ENCODE data around the gene NKX1-2. TPM values are rescaled to one million over a fixed set of nuclear protein-coding genes. Genes with fewer than 3 reads are reported as not detected.

NKX1-2 gene
- total RNA-seq, 1 experiment from 2014 or later = 5.6 TPM

GRCh38 chr10:124401633-124402032 is 48.2 kb downstream of the NKX1-2 start:
- in situ Hi-C loops (cut with HindIII; ENCODE audit: low pct_unique_long_range_greater_than_20kb, low sequenced_read_pairs) = no loop called here
- DNase-seq (ENCODE audit: low read depth, low spot score) = no peak

Other genes starting within 250 kb of the NKX1-2 start
- 144 and 157 TPM in 2 replicates for gene OAT, start 31.1 kb downstream of the NKX1-2 start, total RNA-seq (2014; rRNA removed; shearing (Covaris generic))
- 4.7 and 5.7 TPM in 2 replicates for gene LHPP, start 11.8 kb upstream of the NKX1-2 start, total RNA-seq (2014; rRNA removed; shearing (Covaris generic))